Ramos (cell line): ENCODE measurements around the gene GPER1.

Experiments
- in situ Hi-C: fragments of 300-500 bp; cut with MboI; formaldehyde crosslinking; loops from one replicate; pipeline ENCODE4 v1.14.3; 2022; ENCODE audit warnings: low sequenced_read_pairs; ENCODE audit not compliant: unreplicated experiment

Gene GPER1

DNA sequence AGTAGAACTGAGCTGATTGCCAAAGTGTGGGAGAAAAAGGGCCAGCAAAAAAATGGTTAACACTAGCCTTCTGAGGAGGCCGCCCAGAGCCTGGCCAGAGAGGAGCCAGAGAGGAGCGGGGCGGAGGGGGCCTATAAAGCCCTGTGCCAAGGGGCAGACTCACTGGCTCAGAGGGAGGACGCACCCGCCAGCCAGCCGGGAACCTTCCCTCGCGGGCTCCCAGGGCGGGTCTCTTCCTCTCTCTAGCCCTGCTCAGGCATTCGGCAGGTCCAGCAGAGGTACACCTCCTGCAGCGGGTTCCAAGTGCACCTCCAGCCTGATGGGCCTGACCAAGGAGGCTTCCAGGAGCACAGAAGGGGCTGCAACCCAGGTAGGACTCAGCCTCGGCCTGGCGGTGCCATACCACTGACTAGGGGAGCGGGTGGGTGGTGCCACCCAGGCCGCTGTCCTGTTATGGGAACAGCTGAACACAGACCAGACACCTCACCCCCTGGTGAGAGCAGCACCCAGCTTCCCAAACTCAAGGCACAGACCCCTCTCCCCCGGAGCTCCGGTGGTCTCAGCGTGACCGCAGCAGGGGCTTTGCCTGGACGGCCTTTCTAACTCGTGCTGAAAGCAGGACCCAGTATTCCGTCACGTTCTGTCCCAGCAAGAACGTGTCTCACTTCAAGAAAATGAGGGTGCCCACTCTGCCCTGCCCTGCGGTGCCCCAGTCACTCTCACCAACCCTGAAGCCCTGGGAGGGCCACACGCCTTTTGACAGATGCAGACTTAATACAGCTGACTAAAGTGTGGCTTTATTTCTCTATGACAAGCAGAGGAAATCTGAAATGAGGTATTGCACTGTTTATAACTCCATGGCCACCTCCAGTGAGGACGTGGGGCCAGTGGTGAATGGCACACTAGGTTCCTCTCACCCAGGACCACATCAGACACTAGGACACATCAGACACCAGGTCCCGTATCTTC lies at the start of gene GPER1:
TSS of gene GPER1 (plus strand) at position 162 of the 969 bp plus-strand sequence. CDS start 3,616 bp downstream, outside the sequence.
- in situ Hi-C loops, result no loop called here

DNA sequence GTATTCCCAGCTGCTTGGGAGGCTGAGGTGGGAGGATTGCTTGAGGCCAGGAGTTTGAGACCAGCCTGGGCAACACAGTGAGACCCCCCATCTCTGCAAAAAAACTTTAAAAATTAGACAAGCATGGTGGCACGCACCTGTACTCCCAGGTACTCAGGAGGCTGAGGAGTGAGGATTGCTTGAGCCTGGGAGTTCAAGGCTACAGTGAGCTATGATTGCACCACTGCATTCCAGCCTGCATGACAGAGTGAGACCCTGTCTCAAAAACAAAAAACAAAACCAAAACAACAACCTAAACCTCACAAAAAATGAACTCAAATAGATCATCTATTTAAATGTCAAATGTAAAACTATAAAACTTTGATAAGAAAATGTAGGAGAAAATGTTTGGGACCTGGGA lies 47.7 kb upstream of the GPER1 start:
- in situ Hi-C loops, result loop anchor here (25.0 kb wide), 1 partner anchor 1372 kb away; the partner anchor contains the start of gene CHST12

DNA sequence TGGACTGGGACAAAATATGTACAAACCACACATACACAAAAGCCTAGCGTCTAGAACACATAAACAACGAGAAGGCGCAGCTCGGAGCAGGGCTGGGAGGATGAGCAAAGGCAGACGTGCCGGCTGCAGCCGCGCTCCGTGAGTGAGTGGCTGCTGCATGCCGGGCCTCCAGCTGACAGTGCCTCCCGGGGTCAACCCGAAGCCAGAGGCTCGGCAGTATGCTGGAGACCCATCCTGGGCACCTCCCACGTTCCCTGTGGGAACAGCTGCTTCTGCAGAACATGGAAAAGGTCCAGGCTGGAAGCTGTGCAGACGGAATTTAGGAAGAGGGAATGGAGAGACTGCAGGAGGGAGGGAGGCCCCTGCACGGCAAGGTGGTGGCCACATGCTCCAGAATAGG lies 47.1 kb upstream of the GPER1 start:
- in situ Hi-C loops, result loop anchor here (25.0 kb wide), 1 partner anchor 1372 kb away; the partner anchor contains the start of gene CHST12

DNA sequence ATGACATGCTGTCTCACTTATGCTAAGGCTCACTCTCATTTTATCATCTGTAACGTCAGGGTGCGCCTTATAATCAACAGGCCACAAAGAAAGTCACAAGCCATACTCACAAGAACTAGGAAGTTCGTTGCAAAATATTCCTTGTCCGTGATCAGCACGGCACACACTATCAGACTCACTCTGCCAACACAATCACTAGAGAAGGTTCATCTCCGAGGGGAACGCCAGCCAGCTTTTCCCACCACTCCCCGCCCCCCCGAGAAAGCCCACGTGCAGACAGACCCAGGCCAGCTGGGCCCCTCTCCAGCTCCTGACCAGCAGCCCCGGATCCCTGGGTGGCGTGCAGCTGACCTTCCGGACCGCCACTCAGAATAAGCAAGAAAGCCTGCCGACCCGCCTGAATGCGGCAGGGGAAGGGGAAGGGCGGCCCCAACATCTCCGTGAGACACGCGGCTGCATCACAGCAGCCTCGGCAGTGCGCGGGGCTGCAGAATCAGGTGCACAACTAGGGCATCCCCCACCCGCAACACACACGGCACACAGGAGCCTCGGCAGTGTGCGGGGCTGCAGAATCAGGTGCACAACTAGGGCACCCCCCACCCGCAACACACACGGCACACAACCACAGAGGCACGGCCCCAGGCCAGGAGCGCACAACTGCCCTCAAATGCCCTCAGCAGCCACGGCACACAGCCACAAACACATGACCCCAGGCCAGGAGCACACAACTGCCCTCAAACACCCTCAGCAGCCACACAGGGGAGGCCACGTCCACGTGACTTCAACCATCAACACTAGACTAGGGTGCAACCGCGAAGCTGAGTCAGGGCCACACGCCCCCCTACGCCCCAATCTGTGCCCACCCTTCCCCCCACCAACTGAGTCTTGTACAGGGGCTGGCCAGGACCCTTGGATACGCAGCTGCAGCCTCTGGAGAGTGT lies 46.1 kb upstream of the GPER1 start:
- in situ Hi-C loops, result loop anchor here (25.0 kb wide), 1 partner anchor 1370 kb away; the partner anchor contains the start of gene CHST12

DNA sequence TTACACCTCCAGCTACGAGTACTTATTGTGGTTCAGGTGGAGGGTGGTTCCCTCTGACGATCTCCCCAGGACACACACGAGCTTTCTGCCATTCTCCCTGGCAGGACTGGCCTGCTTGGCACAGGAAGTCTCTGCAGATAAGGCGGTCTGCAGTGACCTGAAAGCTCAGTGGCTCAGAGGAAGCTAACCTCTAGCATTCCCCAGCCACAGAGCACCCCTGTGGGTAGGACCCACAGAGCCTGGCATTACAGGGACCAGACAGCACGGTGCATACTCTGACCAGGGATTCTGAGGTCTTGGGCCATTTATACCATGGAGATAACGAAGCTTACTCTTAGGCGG lies 45.5 kb upstream of the GPER1 start:
- in situ Hi-C loops, result loop anchor here (25.0 kb wide), 1 partner anchor 1370 kb away; the partner anchor contains the start of gene CHST12

DNA sequence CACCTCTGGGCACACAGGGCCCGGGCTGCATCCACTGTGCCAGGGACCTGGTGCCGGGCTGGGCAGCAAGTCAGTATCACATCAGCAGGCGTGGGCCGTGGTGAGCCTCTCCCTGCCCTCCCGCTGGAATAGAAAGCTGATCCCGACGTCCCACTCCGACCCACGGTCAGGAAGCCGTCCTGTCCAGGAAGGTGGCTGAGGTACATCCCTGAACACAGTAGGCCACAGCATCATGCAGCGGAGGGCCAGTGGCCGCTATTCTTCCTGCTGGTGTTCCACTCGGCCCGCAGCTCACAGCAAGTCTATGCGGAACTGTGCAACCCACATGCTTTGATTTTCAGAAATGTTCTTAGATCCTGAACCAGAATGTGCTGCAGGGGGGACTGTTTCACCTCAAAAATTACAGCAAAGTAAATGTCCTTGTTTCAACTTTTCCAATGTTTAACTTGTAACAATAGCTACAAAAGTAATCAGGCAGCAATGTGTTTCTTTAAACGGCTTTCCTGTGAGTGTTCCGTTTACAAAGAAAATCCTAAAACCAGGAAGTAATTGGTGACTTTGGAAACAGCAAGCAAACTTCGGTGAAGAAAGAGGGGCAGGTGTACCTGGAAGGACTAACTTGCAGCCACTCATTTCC lies 44.2 kb upstream of the GPER1 start:
- in situ Hi-C loops, result loop anchor here (25.0 kb wide), 1 partner anchor 1369 kb away; the partner anchor contains the start of gene CHST12

DNA sequence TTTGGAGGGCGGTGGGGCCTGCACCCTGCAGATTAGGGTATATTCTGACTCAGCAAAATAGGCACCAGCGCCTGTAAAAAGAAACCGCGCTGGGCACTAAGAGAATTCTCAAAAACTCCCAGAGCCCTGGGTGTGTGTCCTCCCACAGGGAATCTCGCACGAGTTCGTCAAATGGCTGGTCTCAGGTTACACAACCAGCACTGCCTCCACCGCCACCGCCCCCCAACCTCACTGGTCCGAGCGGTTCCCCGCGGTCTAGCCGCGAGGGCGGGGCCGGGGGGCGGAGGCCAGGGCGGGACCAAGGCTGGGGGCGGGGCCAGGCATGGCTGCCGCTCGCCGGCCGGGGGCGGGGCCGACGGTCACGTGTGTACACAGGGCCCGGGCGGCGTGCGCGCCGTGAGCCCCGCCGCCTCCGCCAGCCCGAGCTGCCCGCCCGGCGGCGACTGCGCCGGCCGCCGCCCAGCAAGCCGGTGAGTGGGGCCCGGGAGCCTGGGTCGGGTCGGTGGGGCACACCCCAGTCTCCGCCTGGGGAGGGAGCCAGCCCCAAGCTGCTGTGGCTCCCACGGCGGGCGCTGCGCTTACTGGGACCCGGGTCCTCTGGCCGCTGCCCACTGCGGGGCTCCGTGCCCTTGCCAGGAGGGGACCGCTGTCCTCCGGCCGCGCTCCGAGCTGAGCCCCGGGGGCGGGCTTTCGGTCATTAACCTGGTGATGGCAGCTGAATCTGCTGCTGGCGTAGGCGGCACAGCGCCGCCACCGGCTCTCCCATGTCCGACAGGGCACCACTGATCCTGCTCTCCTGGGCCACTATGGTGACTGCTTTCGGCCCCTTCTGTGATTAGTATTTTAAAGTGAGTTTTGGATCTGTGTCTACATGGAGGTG lies 43.5 kb upstream of the GPER1 start, which contains the start of gene GPR146:
TSS of gene GPR146 (plus strand) at position 358 of the 880 bp plus-strand sequence. CDS start 12,970 bp downstream, outside the sequence.
- in situ Hi-C loops, result loop anchor here (25.0 kb wide), 1 partner anchor 1368 kb away; the partner anchor contains the start of gene CHST12

DNA sequence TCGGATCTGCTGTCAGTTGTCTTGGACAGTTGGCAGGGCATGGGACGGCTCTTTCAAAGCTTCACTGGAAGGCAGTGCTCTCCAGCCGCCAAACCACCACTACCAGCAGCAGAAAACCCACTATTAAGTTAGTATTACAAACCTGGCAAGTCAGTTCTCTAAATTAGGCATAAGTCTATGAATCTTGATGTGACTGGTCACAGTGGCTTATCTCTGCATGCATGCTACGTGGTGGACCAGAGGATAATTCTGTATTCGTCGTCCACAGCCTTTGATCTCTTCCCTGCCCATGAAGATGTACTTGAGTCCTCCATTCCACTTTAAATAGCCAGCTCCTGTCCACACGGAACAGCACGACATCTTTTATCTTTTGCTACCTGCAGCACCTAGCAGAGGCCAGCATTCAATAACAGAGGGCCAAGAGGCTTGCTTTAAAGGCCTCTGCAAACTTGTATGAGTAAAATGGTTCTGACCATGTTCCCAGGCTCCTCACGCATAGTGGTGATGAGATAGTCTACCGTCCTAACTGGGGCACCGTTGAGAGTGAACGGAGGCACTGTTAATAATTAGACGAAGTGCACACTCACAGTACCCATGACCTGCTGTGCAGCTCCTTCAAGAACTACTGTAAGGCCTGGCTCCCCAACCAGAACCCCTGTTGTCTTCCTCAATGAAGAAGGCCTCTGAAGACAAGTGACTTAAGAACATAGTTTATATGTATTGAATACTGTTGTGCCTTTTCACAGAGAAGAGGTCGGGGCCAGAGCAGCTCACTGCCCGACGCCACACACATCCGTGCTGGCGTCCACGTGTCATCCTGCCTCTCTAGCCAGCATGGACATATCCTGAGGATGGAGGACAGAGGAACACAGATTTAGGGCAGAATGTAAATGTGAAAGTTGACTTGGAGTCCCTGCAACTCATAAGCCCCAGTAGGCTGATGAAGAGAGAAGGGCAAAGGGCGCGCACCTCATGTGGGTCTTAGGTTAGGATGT lies 42.5 kb upstream of the GPER1 start:
- in situ Hi-C loops, result loop anchor here (25.0 kb wide), 1 partner anchor 1367 kb away; the partner anchor contains the start of gene CHST12

DNA sequence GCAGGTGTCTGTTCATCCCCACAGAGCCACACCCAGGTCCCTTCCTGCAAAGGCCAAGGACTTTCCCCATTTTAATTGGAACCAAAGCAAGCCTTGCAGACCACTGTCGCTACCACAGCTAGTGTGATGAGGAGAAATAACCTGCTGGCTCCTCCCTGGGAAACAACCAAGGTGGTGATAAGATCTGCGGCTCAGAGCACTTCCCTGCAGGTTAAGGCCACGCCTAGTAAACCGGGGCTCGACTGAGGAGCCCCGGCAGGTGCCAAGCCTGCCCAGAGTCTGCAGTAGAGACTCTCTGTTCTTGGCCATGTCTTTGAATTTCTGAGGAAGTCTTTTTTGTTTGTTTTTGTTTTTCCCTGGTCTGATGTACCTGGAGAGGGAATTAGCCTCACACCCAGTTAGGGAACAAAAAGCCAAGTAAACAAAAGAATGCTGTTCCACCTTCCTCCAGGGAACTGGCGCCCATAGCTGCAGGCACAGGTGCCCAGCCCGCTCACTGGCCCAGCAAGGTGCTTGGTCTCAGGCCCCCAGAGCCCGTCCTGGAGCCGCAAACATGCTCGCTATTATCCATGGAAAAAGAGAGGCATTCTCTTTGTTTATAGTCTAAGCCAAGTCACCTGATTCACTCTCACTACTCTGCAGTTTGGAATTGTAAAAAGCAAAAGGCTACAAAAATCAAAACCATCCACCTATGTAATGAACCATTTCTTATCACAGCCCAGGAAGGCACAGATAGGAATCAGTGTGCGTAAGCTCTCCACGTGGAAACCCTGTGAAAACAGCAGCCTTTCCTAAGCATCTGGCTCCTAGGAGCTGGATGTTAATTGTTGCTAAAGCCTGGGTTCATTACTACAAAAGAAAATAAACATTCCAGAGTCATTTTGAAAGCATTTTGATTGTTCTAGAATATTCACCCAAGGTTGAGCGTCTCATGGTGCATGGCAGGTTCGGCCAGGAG lies 40.9 kb upstream of the GPER1 start:
- in situ Hi-C loops, result loop anchor here (25.0 kb wide), 1 partner anchor 1365 kb away; the partner anchor contains the start of gene CHST12

DNA sequence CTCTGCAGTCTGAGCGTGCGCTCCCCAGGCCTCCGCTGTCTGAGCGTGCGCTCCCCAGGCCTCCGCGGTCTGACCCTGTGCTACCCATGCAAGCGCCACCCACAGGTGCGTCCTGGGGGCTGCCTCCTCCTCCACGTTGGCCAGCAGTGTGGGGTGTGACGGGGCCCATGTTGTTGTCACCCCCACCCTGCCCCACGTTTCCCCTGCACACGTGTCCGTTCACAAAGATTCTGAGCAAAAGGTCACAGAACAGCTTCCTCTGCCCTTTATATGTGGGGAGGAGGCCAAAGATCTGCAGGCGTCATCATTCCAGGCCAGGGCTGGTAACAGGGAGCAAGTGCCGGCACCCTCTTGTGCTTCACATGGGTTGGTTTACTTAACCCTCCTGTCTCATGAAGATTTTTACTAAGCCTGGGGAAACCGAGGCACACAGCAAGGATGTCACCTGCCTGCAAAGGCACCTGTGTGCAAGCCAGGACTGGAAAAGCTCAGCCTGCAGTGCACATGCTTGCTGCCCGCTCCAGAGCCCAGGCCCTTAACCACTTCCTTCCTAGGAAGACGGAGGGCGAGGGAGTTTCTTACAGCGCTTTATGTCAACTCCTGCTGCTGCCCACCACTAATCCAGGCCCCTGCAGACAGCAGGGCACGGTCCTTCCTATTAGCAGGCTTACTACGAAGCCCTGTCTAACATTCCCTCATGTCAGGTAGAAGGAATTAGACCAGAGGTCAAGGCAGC lies 38.7 kb upstream of the GPER1 start:
- in situ Hi-C loops, result loop anchor here (25.0 kb wide), 1 partner anchor 1363 kb away; the partner anchor contains the start of gene CHST12

DNA sequence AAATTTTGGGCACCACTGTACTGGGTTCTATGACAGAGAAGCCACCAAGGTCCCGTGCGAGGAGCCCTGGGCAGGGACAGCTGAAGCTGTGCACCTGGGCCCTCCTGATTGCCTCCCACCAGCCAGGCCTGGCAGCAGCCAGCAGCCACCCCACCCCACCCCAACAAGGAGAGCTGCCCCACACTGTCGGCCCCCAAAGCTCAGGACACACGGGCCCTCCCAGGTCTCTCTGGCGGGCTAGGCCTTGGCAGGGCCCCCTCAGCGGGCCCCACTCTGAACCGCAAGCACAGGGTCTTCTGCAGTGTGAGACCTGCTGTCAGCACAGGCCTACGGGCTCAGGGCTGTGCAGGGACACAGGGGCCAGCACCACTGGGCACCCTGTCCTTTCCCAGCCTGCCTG lies 38.1 kb upstream of the GPER1 start:
- in situ Hi-C loops, result loop anchor here (25.0 kb wide), 1 partner anchor 1362 kb away; the partner anchor contains the start of gene CHST12

DNA sequence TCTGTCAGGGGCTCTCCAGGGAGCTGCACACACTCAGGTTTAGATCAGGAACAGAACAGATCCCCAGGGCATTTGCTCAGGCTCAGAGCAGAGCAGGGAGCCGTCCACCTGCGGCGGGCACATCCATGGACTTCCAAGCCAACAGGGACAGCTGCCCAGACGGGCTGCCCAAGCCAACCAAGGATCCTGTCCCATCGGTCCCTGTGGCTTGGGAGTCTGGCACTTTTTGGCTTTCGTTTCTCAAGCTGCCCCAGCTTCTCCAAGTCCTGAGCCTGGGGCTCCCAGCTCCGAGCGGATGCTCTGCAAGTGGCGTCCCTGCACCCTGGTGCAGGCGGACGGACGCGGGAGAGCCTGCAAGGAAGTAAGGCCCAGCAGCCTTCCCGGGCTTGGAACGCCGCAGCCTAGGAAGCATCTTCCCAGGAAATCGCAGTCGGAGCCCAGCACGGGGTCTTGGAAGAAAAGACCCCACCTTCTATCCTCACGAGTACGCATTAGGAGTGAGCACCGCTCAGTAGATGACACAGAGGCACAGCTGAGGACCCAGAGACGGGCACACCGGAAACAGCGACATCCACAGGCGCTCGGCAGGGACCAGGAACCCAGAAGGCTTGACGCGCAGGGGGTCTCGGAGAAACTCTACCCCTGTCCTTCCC lies 37.5 kb upstream of the GPER1 start:
- in situ Hi-C loops, result no loop called here

DNA sequence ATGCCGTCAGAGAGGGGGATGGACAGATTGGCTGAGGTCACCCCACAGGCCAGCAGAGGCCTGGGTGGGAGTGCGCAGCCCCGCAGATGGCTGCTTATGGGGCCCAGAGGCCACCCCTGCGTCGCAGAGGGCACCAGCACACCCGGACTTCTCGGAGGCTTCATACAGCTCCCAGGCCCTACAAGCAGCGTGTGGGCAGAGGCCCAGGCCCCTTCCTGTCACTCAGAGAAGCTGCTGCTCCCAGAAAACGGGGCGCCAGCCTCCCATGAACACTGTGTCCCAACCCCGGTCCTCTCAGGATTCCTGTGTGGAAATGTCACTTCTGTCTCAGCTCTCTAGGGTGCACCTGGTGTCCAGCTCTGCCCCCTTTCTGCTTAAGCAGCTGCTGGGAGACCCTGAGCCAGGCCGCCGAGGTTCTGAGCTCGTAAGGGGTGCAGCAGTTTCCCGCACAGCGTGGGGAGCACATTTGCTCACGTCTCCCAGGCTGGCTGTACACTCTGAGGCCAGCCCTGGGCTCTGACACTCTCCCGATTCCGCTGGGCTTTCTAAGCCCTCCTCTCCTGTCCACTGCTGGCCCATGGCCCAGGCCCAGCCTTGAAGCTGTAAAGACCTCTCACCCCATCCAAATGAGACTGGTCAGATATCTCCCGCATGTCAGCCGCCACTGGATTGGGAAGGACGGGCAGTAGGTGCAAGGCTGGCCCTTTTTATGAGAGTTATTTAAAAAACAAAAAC lies 36.8 kb upstream of the GPER1 start:
- in situ Hi-C loops, result no loop called here

DNA sequence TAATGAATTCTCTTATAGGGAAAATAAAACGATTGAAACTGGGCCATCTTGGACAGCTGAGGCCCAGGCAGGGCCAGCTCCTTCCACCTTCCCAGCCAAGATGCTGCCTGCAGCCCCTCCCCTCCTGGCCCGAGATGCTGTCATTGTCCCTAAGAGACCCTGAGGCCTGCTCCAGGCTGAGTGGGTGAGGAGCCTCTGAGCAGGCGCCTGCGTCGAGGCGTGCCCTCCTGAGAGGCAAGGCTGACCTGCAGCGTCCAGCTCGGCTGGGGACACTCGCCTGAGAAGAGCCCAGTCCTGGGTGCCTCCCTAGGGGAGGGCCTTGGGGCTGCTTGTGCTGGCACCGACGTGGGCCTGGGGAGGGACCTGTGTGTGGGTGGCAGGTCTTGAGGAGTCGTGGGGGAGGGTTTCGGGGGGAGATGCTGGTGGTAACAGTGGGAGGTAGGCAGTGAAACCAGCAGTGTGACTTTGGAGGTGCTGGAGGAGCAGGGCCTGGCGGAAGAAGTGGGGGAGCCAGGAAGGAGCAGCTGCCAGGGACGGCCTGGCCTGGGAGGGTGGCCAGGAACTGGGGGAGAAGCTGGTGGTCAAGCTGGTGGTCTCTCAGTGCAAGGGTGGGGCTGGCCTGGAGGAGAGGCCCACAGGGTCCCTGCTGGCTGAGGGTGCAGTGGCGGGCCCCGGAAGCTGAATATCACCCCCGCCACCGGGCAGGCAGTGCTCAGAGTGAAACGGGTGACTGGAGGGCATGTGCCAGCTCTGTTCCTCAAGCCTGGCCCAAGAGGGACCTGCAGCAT lies 35.7 kb upstream of the GPER1 start:
- in situ Hi-C loops, result no loop called here
